Activated T-helper 1 cell treated with anti-CD3 and anti-CD28 coated beads, Interleukin-2, amount 50 U/mL, for 16 hours (primary cell): ENCODE results near the gene ADH4.
"Not testable (repeated sequence)": the region's sequence is repeated elsewhere in the genome, so short reads cannot be mapped to it uniquely, and the experiment has no call there.

Experiments
- DNase-seq, 2 donors: peaks; one replicate each; pipeline ENCODE4 v3.0.0-alpha.2; 2020; ENCODE audit warnings: low read depth in 1 of 2, low spot score in 1 of 2

ADH4 gene

GRCh38 chr4:99135541-99136162 lies 8.4 kb downstream of the ADH4 start:
- no peak for DNase-seq

DNA sequence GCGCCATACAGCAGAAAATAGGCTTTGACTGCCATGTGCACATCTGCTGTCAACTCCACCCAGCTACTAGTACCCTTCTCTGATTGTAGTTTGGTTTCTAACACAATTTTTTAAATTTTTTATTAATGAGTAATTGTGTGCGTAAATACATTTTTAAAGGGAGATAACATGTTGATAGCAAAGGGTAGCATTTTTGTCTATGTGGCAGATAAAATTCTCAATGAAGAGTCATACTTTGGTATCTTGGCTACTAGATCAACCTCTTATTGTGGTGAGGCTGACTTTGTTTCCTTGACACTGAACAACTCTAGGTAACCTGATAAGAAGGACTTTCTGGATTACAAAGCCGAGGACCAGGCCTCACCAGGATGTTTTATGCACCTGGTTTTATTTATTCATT lies 9.5 kb downstream of the ADH4 start:
- no peak for DNase-seq

DNA sequence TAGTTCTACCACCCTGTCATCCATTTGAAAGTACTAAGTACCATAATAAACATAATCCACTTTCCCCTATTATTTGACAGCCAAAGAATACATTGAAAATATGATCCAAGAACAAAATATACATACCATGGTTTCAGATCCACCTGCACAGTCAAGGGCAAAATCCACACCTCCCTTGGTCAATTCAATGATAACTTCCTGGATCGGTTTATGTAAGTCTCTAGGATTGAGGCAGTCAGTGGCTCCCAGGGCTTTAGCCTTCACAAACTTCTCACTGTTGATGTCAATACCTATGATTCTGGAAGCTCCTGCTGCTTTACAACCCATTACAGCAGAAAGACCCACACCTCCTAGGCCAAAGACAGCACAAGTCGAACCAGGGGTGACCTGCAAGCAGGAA lies 12.7 kb downstream of the ADH4 start:
- DNase-seq, result no peak

GRCh38 chr4:99126376-99126775 lies 17.7 kb downstream of the ADH4 start:
- no peak for DNase-seq

- no peak for DNase-seq
Observed at GRCh38 chr4:99121008-99121407, 23.1 kb downstream of the ADH4 start.

- DNase-seq, result no peak
Observed at GRCh38 chr4:99120501-99120900, 23.6 kb downstream of the ADH4 start.

- no peak for DNase-seq
Observed at GRCh38 chr4:99117876-99118693, 26.0 kb downstream of the ADH4 start.

GRCh38 chr4:99117122-99117841 lies 26.8 kb downstream of the ADH4 start:
- not testable (repeated sequence) for DNase-seq

- not testable (repeated sequence) for DNase-seq
Observed at GRCh38 chr4:99109286-99109685, 34.8 kb downstream of the ADH4 start.

- no peak for DNase-seq
Observed at GRCh38 chr4:99104153-99104552, 39.9 kb downstream of the ADH4 start.

DNA sequence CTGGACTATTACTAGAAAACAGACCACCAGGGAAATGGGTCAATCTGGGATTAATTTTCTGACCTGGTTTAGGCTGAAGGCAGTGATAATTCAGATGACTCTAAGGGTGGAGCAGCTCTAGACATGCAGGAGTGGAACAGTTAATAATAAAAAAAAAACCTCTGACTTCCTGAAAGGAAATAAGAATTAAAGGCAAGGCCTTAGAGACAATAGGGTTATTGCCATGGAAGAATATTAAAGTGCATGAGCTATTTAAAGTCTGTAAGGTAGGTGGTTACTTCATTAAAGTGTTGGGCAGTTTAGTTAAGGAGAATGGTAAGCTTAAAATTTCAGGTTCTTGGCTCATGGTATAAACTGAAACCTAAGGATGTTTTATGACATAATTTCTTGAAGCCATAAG lies 40.9 kb downstream of the ADH4 start:
- no peak for DNase-seq

- DNase-seq, result no peak
Observed at GRCh38 chr4:99102634-99103033, 41.5 kb downstream of the ADH4 start.

DNA sequence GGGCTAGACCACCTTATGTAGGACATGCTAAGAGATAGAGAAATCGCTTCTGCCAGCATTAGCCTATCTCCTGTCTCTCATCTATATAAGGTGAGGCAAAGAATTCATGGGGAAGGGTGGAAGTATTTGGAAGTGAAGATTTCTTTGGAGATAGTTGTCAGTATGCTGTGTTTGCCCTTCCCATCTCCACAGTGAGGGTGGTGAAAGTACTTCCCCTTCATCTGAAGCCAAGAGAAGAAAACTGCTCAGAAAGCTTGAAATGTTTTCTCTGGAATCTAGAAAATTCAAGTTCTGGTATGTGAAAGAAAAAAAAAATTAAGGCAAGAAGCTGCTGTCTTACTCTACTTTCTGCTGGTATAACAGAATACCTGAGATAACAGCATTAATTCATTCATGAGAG lies 43.2 kb downstream of the ADH4 start:
- no peak for DNase-seq

- DNase-seq, result not testable (repeated sequence)
Observed at GRCh38 chr4:99099814-99100213, 44.3 kb downstream of the ADH4 start.

- DNase-seq, result no peak
Observed at GRCh38 chr4:99099311-99099710, 44.8 kb downstream of the ADH4 start.

DNA sequence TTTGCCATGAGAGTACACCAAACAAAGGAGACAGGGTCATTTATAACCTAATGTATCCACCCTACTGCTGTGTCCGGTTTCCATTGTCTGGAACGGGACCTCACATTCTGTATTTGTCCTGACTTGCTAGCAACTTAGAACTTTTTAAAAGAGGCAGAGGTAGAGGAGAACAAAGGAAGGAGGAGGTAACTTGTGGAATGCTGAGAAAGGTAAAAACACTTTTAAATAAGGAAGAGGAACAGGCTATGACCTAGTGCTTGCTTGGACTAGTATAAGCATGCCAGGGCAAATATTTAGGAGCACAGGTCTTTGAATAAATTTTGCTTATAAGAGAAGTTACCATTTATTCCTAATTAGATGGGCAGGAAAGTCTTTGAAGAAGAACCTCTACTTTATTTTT lies 52.3 kb downstream of the ADH4 start:
- DNase-seq, result not testable (repeated sequence)

DNA sequence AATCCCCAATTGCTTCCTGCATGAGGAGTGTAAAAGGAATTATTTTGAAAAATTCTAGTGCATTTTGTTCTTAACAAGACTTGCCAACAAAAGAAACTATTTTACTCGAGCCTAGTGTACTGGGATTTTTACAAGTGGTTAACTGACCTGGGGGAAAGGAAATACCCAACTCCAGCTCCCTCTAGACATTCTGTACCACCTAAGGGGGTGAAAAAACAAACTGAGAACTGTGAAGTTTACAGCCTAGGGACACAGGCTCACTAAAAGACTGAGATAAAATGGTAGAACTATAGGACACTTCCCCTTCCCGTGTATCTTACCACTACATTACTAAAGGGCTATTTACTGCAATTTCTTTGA lies 52.9 kb downstream of the ADH4 start:
- no peak for DNase-seq

GRCh38 chr4:99090481-99091215 lies 53.4 kb downstream of the ADH4 start:
- no peak for DNase-seq

GRCh38 chr4:99088481-99089365 lies 55.4 kb downstream of the ADH4 start, which contains the start of gene ADH5:
TSS of gene ADH5 (minus strand) at chr4:99088788. CDS start at chr4:99088700, 88 bp downstream.
- peak; percentile 82 to 90 for DNase-seq

GRCh38 chr4:99088023-99088449 lies 56.1 kb downstream of the ADH4 start:
- DNase-seq, result no peak
